ENCODE results near the gene COL4A6.

DNA sequence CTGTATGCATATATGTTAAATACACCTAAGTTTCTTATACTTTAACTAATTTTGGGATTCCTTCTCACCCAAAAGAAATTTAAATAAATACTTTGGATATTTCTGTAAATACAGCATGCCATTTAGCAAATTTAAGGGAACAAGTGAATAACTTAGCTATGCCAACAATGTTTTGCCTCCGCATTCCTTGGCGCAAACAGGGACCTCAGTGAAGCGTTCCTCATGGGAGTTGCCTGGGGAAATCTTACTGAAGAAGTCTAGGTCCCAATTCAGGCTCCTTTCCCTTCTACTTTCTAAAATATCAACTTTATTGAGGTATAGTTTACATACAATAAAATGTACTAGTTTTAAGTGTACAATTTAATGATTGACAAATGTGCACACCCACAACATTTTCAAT, 26.4 kb upstream of the COL4A6 start:
- no peak for TF ChIP-seq CTCF (IDR thresholded peaks at IDR 0.05; ENCODE audit: poor library complexity)
- no peak for TF ChIP-seq EZH2 (IDR thresholded peaks at IDR 0.05; ENCODE audit: borderline replicate concordance)

All from hepatocyte (in vitro differentiated cells).